Natural killer cell (primary cell): ENCODE data around the gene NRXN2. TPM values are rescaled to one million over a fixed set of nuclear protein-coding genes. Genes with fewer than 3 reads are reported as not detected.

Experiments
- ATAC-seq, 3 donors: fragments of 150-1000 bp in 2 of 3; fragments of 200-7000 bp in 1 of 3; cut with Tn5 transposase; 1 replicate in 1 of 3; 2 replicates in 2 of 3; pipeline ENCODE4 v1.10.0; 2021; ENCODE audit warnings: mild to moderate bottlenecking in 2 of 3, moderate library complexity in 2 of 3
- DNase-seq, 2 donors: peaks; one replicate each; pipeline versions ENCODE4 v3.0.0 to v3.0.0-alpha.2; 2013 to 2021; ENCODE audit warnings: mixed read lengths in 1 of 2
- H3K27ac ChIP-seq: one replicate; pipeline ENCODE4 v1.5.1; 2013; ENCODE audit warnings: mild to moderate bottlenecking, low read length
- H3K27me3 ChIP-seq: one replicate; pipeline ENCODE4 v1.6.1; 2013; ENCODE audit warnings: low read length; ENCODE audit not compliant: control insufficient read depth, insufficient read depth
- H3K36me3 ChIP-seq: one replicate; pipeline ENCODE4 v1.6.1; 2013; ENCODE audit warnings: low read length; ENCODE audit not compliant: control insufficient read depth, insufficient read depth
- H3K4me1 ChIP-seq: one replicate; pipeline ENCODE4 v1.6.1; 2013; ENCODE audit warnings: low read length; ENCODE audit not compliant: control insufficient read depth, insufficient read depth
- H3K4me3 ChIP-seq: one replicate; pipeline ENCODE4 v1.5.1; 2013; ENCODE audit warnings: low read length
- H3K9me3 ChIP-seq: one replicate; pipeline ENCODE4 v1.6.1; 2013; ENCODE audit warnings: low read length; ENCODE audit not compliant: control insufficient read depth, insufficient read depth
- H3K27ac Mint-ChIP-seq, 2 donors: one replicate each; pipeline ENCODE4 v1.8.0; 2022; ENCODE audit warnings: mild to moderate bottlenecking in 2 of 2, mixed read lengths in 2 of 2, moderate library complexity in 1 of 2
- H3K27me3 Mint-ChIP-seq, 2 donors: one replicate each; pipeline ENCODE4 v1.8.0; 2022; ENCODE audit warnings: low read depth in 2 of 2, mixed read lengths in 2 of 2
- H3K36me3 Mint-ChIP-seq: one replicate; pipeline ENCODE4 v1.8.0; 2022; ENCODE audit warnings: mixed read lengths
- H3K4me1 Mint-ChIP-seq, 2 donors: one replicate each; pipeline ENCODE4 v1.8.0; 2022; ENCODE audit warnings: mixed read lengths in 2 of 2
- H3K4me3 Mint-ChIP-seq: one replicate; pipeline ENCODE4 v1.8.0; 2022; ENCODE audit warnings: mild to moderate bottlenecking, moderate library complexity, mixed read lengths
- H3K9me3 Mint-ChIP-seq, 2 donors: one replicate each; pipeline ENCODE4 v1.8.0; 2022; ENCODE audit warnings: mixed read lengths in 2 of 2
- WGBS: methylation state at CpG from one replicate; pipeline ENCODE4 v1.1.7; 2013; ENCODE audit warnings: missing lambda C conversion rate; ENCODE audit not compliant: insufficient coverage; 5-methylcytosine and 5-hydroxymethylcytosine counted together
- intact Hi-C: fragments of 100-400 bp; cut with micrococcal nuclease; formaldehyde crosslinking; loops from one replicate; pipeline ENCODE4 v1.14.2; 2022
- total RNA-seq, 4 donors: library from RNA; stranded (reverse); fragments of 120-200 nt in 1 of 4; gene quantifications; one replicate each; pipeline versions ENCODE4 v1.2.3 to v1.2.4, GENCODE V29; 2013 to 2022
- TF ChIP-seq, protein P1 (sequence below): fragments of 200-600 bp; IDR thresholded peaks from one replicate; pipeline ENCODE4 v1.8.0; 2022; ENCODE audit warnings: antibody characterized with exemption

Gene NRXN2
- total RNA-seq, 3 donors from 2014 or later (not counting 1 experiment from before 2014, with no cell fraction given), result 2.9 to 9.6 (median 7.7) TPM

DNA sequence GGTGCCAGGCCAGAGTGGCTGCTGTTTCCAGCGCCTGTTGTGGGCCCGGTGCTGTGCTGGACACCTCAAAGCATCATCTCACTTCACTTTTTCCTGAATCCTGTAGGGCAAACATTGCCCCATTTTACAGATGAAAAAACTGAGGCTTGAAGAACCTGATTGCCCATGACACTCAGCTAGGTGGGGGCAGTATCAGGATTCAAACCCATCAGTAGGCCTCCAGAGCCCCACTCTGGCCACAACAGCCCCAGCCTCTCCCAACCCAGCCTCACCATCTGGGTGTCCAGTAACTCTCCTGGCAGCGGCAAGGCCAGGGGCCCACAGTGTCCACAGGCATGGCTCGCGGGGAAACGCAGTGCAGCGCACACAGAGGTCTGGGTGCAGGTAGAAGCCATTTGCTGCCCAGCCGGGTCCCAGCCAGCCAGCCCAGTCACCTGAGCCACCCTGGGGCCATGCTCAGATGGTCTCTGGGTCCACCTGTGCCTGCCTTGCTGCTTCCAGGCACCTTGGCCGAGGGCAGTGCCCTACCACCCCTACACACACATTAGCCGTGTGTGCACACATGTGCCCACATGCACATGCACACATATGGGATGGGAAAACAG, 120.4 kb downstream of the NRXN2 start:
- Mint-ChIP-seq H3K36me3 (no peaks in the 10 kb centered on the region), H3K4me1 (no peaks in the 10 kb centered on the region), H3K27me3 (peaks cover 0 to 3% of the 10 kb centered on the region in 2 donors), H3K9me3 (no peaks in the 10 kb centered on the region), H3K4me3 (no peak overlapping the region), H3K27ac (no peak overlapping the region)
- Histone ChIP-seq H3K4me1 (no peaks in the 10 kb centered on the region), H3K27ac (no peak overlapping the region), H3K36me3 (no peaks in the 10 kb centered on the region), H3K9me3 (no peaks in the 10 kb centered on the region), H3K4me3 (no peak overlapping the region), H3K27me3 (no peaks in the 10 kb centered on the region)
- intact Hi-C loops, result no loop called here
- no peak for ATAC-seq
- WGBS, result 91% methylated on average over 10 of the region's 10 CpGs
- DNase-seq, result no peak
- TF ChIP-seq, protein P1, sequence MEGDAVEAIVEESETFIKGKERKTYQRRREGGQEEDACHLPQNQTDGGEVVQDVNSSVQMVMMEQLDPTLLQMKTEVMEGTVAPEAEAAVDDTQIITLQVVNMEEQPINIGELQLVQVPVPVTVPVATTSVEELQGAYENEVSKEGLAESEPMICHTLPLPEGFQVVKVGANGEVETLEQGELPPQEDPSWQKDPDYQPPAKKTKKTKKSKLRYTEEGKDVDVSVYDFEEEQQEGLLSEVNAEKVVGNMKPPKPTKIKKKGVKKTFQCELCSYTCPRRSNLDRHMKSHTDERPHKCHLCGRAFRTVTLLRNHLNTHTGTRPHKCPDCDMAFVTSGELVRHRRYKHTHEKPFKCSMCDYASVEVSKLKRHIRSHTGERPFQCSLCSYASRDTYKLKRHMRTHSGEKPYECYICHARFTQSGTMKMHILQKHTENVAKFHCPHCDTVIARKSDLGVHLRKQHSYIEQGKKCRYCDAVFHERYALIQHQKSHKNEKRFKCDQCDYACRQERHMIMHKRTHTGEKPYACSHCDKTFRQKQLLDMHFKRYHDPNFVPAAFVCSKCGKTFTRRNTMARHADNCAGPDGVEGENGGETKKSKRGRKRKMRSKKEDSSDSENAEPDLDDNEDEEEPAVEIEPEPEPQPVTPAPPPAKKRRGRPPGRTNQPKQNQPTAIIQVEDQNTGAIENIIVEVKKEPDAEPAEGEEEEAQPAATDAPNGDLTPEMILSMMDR, result no peak

DNA sequence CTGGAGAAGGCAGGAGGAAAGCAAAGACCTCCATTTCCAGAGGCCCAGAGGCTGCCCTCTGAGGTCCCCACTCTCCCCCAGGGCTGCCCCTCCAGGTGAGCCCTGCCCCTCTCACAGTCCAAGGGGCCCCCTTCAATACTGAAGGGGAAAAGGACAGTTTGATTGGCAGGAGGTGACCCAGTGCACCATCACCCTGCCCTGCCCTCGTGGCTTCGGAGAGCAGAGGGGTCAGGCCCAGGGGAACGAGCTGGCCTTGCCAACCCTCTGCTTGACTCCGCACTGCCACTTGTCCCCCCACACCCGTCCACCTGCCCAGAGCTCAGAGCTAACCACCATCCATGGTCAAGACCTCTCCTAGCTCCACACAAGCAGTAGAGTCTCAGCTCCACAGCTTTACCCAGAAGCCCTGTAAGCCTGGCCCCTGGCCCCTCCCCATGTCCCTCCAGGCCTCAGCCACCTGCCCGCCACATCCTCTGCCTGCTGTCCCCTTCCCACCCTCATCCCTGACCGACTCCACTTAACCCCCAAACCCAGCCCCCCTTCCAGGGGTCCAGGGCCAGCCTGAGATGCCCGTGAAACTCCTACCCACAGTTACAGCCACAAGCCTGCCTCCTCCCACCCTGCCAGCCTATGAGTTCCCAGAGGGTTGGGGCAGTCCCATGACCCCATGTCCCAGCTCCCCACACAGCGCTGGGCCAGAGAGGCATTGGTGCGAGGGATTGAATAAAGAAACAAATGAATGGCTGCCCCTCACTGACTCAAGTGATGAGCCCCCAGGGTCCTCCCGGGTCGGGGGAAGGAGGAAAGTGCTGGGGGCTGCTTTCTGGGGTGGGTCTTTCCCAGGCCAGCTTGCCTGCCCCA, 121.2 kb downstream of the NRXN2 start:
- H3K4me3 Mint-ChIP-seq, result no peak overlapping the region
- H3K4me1 Mint-ChIP-seq, result no peaks in the 10 kb centered on the region
- 78% methylated on average over 12 of the region's 12 CpGs for WGBS
- Histone ChIP-seq H3K4me1 (no peaks in the 10 kb centered on the region), H3K9me3 (no peaks in the 10 kb centered on the region), H3K27ac (no peak overlapping the region), H3K36me3 (no peaks in the 10 kb centered on the region), H3K4me3 (no peak overlapping the region), H3K27me3 (no peaks in the 10 kb centered on the region)
- H3K36me3 Mint-ChIP-seq, result no peaks in the 10 kb centered on the region
- H3K27me3 Mint-ChIP-seq, result peaks cover 0 to 6% of the 10 kb centered on the region in 2 donors
- no peaks in the 10 kb centered on the region for H3K9me3 Mint-ChIP-seq
- TF ChIP-seq, protein P1, result no peak
- intact Hi-C loops, result no loop called here
- H3K27ac Mint-ChIP-seq, result no peak overlapping the region
- ATAC-seq, result no peak
- DNase-seq, result no peak

DNA sequence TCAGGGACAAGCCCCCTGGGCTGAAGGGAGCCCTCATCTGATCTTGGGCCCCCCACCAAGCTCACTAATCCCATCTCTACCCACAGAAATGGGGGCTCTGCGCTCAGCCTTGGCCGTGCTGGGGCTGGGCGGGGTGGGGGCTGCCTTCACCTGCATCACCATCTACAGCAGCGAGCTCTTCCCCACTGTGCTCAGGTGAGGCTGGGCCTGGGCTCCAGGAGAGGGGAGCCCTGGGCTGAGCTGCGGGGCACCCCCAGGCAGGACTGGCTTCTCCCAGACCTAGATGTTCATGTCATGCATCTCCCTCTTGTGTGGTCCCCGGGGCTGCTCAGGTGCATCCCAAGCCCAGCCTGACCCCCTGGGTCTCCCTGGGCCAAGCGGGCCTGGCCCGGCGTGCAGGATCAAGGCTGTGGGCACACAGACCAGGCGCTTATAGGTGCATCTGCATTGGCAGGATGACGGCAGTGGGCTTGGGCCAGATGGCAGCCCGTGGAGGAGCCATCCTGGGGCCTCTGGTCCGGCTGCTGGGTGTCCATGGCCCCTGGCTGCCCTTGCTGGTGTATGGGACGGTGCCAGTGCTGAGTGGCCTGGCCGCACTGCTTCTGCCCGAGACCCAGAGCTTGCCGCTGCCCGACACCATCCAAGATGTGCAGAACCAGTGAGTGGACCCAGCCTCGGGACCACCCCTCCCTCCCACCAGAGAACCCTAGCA, 122.6 kb downstream of the NRXN2 start:
- intact Hi-C loops, result no loop called here

More for the DNA sequence above, 122.6 kb downstream of the NRXN2 start:
- Mint-ChIP-seq H3K4me3 (no peak overlapping the region), H3K4me1 (no peaks in the 10 kb centered on the region), H3K36me3 (no peaks in the 10 kb centered on the region), H3K9me3 (no peaks in the 10 kb centered on the region), H3K27me3 (peaks cover 0 to 4% of the 10 kb centered on the region in 2 donors), H3K27ac (no peak overlapping the region)
- 86% methylated on average over 19 of the region's 19 CpGs for WGBS
- Histone ChIP-seq H3K36me3 (no peaks in the 10 kb centered on the region), H3K4me1 (no peaks in the 10 kb centered on the region), H3K27ac (no peak overlapping the region), H3K4me3 (no peak overlapping the region), H3K9me3 (no peaks in the 10 kb centered on the region), H3K27me3 (no peaks in the 10 kb centered on the region)
- ATAC-seq (no peak), DNase-seq (no peak)
- TF ChIP-seq, protein P1, result no peak
